Activated CD4-positive, CD25-positive, alpha-beta regulatory T cell treated with anti-CD3 and anti-CD28 coated beads, Interleukin-2, amount 50 U/mL, for 72 hours (primary cell): ENCODE measurements around the gene CNPPD1.
A peak's percentile ranks its signal among the peaks of the same experiment; 100 is the strongest.
"Not testable (repeated sequence)": the region's sequence is repeated elsewhere in the genome, so short reads cannot be mapped to it uniquely, and the experiment has no call there.

Experiments used
- DNase-seq: peaks from one replicate; pipeline ENCODE4 v3.0.0; 2021

Gene CNPPD1

DNA sequence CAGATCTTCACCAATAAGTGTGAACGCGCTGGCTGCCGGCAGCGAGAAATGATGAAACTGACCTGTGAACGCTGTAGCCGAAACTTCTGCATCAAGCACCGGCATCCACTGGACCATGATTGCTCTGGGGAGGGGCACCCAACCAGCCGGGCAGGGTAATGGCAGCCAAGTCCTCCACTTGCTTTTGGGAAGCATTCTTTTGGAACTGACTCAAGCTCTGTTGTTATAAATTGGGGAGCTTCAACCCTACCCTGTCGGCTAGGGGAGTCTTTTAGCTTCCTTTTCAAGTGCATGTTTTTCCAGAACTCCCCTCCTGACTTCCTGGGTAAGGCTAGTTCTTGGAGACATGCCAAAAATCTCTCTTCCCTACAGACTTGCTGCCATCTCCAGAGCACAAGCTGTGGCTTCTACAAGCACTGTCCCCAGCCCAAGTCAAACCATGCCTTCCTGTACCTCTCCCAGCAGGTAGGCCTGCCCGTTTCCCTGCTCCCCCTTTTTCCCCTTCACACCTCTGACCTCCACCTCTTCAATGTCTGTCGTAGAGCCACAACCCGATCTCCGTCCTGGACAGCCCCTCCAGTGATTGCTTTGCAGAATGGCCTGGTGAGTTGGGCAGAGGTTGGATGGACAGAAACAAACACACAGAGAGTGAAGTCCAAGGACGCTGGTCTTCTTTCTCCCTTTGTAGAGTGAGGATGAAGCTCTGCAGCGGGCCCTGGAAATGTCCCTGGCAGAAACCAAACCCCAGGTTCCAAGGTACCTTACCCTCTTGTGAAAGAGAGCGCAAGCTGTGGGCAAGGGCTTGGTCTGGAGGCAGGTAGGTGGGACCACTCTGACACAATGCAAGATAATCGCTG lies 31.4 kb upstream of the CNPPD1 start:
- no peak for DNase-seq

GRCh38 chr2:219207134-219207883 lies 30.6 kb upstream of the CNPPD1 start:
- DNase-seq: no peak

GRCh38 chr2:219206328-219207133 lies 29.8 kb upstream of the CNPPD1 start, which contains the start of gene ZFAND2B:
TSS of gene ZFAND2B (plus strand) at chr2:219206782. CDS start at chr2:219206988, 206 bp downstream.
- DNase-seq: peak; percentile 97

GRCh38 chr2:219205981-219206327 lies 29.2 kb upstream of the CNPPD1 start:
- no peak for DNase-seq

- no peak for DNase-seq
These were observed 28.4 kb upstream of the CNPPD1 start for GRCh38 chr2:219205165-219205538.

- no peak for DNase-seq
These were observed 27.9 kb upstream of the CNPPD1 start for GRCh38 chr2:219204425-219205164.

- DNase-seq: not testable (repeated sequence)
These were observed 24.6 kb upstream of the CNPPD1 start for GRCh38 chr2:219201331-219201730.

DNA sequence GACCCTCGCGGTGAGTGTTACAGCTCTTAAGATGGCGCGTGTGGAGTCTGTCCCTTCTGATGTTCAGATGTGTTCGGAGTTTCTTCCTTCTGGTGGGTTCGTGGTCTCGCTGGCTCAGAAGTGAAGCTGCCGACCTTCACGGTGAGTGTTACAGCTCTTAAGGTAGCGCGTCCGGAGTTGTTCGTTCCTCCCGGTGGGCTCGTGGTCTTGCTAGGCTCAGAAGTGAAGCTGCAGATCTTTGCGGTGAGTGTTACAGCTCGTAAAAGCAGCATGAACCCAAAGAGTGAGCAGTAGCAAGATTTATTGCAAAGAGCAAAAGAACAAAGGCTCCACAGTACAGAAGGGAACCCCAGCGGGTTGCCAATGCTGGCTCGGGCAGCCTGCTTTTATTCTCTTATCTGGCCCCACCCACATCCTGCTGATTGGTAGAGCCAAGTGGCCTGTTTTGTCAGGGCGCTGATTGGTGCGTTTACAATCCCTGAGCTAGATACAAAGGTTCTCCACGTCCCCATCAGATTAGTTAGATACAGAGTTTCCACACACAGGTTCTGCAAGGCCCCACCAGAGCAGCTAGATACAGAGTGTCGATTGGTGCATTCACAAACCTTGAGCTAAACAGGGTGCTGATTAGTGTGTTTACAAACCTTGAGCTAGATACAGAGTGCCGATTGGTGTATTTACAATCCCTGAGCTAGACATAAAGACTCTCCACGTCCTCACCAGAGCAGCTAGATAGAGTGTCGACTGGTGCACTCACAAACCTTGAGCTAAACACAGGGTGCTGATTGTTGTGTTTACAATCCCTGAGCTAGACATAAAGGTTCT lies 24.0 kb upstream of the CNPPD1 start:
- DNase-seq: not testable (repeated sequence)

DNA sequence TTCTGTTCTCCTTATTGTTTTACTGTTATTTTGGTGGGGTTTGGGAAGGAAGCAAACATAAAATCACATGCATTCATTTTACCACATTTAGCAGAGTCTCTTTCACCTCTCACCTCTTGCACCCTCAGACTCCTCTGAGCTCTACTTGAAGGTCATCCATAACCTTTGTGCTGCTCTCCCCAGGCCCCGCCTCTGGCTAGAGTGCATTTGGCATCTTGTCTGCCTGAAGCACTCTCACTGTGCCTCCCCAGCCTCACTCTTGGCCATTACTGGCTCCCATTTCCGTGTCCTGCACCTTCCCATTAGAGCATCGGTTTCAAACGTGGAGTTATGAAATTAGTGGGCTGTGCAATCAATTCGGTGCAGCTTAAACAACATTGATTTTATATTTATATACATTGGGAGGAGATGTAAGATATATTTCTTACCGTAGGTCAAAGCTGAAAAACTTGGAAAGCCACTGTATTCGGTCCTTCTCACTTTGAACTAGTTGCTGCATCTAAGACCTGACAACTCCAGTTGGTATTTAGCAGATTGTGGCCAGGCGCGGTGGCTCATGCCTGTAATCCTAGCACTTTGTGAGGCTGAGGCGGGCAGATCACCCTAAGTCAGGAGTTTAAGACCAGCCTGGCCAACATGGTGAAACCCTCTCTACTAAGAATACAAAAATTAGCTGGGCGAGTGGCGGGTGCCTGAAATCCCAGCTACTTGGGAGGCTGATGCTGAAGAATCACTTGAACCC lies 22.9 kb upstream of the CNPPD1 start:
- DNase-seq: no peak

GRCh38 chr2:219198974-219199373 lies 22.2 kb upstream of the CNPPD1 start:
- DNase-seq: no peak

DNA sequence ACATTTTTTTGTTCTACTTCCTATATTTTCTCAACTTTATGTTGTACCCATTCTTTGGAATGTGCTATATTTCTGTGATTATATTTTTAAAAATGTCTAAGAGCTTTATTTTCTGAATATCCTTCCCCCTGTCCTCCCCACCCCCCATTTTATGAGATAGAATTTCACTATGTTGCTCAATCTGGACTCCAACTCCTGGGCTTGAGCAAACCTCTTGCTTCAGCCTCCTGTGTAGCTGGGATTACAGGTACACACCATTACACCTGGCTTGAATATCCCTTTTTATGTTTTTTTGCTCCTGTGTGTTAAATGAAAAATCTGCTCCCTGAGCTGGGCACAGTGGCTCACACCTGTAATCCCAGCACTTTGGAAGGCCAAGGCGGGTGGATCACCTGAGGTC lies 20.7 kb upstream of the CNPPD1 start:
- DNase-seq: no peak

- DNase-seq: no peak
These were observed 10.2 kb upstream of the CNPPD1 start for GRCh38 chr2:219186754-219187456.

DNA sequence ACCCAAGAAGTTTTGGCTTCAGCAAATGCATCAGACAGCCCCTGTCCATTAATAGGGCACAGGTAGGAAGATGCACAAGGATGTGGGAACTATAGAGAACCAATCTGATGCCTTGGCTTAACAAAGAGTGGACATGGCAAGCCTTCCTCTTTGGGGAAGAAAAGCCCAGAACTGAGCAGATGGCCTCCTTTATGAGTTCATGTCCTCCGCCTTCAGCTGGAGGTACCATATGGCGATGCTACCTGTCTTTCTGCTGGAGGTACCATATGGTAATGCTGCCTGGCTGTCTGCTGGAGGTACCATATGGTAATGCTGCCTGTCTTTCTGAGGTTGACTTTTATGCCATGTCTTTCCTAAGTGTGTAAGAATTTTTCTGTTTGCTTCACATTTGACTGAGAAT lies 7.4 kb upstream of the CNPPD1 start:
- no peak for DNase-seq

GRCh38 chr2:219183151-219183772 lies 6.5 kb upstream of the CNPPD1 start:
- DNase-seq: no peak

GRCh38 chr2:219182331-219183150 lies 5.8 kb upstream of the CNPPD1 start:
- no peak for DNase-seq

DNA sequence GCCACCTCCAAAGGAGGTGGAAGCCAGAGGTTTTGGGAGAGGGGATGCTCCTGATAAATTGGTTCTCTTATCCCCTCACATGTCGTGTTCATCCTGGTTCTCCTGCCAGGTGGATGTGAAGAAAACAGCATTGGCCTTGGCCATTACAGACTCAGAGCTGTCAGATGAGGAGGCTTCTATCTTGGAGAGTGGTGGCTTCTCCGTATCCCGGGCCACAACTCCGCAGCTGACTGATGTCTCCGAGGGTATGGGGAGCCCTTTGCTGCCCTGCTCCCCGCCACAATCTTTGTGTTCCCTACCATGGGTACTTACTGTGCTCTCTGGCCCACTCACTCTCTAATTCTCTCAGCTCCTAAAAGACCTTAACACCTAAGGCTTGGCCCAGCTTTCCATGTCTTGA lies 4.8 kb upstream of the CNPPD1 start:
- DNase-seq: no peak

DNA sequence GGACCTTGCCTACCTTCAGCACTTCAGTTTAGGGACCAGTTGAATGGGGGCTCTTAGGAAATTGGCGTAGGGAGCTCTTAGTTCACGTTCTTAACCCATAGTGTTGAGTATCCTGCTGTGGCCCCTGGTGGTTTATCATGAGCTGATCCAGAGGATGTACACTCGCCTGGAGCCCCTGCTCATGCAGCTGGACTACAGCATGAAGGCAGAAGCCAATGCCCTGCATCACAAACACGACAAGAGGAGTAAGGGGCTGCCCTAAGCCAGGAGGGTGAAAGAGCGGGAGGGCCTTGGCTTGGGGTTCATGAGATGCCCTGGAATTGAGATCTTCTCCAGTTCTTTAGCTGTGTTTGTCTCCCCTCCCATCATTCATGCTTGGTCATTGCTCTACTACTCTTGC lies 4.2 kb upstream of the CNPPD1 start:
- DNase-seq: no peak

DNA sequence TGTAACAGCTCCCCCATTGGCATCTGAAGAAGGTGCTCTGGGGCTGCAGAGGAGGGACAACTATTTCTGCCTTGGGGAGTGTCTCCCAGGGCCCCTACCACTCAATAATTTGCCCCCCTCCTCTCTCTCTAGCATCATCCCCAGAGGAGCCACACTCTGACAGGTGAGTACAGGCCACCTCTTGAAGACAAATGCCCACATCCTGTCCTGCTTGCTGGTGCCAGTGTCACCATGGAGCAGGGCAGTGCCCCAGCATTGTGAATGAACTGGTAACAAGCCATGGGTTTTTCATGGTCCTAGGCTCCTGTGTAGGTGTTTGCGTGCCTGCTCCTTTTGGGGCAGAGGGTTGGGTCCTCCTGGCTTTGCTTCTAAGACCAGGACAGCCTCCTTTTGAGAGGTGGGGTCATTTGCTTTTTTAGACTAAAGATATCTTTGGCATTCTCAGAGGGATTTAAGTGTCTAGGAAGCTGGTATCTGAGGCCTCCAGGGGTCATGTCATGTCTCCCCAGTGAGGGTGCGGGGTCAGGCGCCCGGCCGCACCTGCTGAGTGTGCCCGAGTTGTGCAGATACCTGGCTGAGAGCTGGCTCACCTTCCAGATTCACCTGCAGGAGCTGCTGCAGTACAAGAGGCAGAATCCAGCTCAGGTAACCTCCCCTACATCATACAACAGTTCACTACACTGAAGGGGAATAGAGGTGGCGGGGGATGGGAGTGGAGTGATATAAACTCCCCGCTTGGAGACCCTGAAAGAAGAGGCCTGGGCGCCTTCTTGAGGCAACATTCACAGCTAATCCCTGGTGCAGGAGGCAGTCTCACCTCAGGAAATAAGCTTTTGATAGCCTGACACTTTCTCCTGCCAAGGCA lies 3.1 kb upstream of the CNPPD1 start:
- no peak for DNase-seq
